CD4-positive, alpha-beta T cell treated with Interleukin-4 for 1 hour (primary cell): ENCODE data around the gene CD9.
A peak's percentile ranks its signal among the peaks of the same experiment; 100 is the strongest.
"Not testable (repeated sequence)": the region's sequence is repeated elsewhere in the genome, so short reads cannot be mapped to it uniquely, and the experiment has no call there.

ENCODE experiments used
- DNase-seq, 2 donors: peaks; one replicate each; pipeline ENCODE4 v3.0.0-alpha.2; 2020 to 2022

CD9 gene

GRCh38 chr12:6200256-6201212 lies at the start of gene CD9:
TSS of gene CD9 (plus strand) at chr12:6200400. CDS start at chr12:6200500, 100 bp downstream.
- peak; percentile 13 to 42 for DNase-seq

GRCh38 chr12:6154730-6155459 lies 45.3 kb upstream of the CD9 start:
- no peak for DNase-seq

- DNase-seq, result no peak
Measured at GRCh38 chr12:6157482-6157881, 42.7 kb upstream of the CD9 start.

DNA sequence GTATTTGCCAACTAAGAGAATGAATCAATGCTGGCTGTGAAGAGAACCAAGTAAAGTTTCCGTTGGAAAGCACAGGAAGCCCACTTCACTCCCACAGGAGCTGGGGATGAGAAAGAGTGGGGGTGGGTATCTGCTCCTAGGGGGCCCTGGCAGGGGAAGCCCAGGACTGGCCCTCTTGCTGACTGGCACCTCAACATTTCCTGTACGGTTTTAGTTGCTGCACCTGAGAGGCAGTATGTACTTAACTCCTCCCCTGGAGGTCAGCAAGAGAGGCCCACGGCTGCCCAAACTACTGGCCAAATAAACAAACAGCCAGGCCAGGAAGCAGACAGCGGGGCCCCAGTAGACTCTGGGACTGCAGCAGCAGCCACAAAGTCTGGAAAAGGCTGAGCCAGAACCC lies 41.9 kb upstream of the CD9 start:
- DNase-seq, result no peak

DNA sequence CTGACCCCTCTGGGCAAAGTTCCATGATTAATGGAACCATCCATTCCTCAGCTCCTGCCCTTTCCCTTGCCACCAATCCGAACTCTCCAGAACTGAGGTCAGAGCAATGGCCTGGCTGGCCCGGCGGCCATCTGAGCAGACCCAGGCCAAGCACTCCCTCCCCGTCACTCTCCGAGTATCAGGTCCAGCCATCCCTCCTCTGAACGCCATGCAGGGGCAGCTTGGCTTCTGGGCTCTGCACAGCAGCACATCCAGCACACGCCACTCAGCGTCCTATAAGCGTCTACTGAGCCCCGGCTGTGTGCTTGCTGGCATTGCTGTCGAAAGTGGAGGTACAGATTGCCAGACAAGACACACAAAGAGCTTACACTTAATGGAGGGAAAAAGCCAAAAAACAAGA lies 41.5 kb upstream of the CD9 start:
- no peak for DNase-seq

GRCh38 chr12:6159166-6160011 lies 40.8 kb upstream of the CD9 start:
- DNase-seq, result not testable (repeated sequence)

DNA sequence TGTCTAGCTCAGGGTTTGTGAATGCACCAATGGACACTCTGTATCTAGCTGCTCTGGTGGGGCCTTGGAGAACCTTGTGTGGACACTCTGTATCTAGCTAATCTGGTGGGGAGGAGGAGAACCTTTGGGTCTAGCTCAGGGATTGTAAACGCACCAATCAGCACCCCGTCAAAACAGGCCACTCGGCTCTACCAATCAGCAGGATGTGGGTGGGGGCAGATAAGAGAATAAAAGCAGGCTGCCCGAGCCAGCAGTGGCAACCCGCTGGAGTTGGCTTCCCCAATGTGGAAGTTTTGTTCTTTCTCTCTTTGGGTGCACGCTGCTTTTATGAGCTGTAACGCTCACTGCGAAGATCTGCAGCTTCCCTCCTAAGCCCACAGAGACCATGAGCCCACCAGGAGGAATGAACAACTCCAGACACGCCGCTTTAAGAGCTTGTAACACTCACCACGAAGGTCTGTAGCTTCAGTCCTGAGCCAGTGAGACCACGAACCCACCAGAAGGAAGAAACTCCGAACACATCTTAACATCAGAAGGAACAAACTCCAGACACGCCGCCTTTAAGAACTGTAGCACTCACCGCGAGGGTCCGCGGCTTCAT lies 40.1 kb upstream of the CD9 start:
- DNase-seq, result not testable (repeated sequence)

DNA sequence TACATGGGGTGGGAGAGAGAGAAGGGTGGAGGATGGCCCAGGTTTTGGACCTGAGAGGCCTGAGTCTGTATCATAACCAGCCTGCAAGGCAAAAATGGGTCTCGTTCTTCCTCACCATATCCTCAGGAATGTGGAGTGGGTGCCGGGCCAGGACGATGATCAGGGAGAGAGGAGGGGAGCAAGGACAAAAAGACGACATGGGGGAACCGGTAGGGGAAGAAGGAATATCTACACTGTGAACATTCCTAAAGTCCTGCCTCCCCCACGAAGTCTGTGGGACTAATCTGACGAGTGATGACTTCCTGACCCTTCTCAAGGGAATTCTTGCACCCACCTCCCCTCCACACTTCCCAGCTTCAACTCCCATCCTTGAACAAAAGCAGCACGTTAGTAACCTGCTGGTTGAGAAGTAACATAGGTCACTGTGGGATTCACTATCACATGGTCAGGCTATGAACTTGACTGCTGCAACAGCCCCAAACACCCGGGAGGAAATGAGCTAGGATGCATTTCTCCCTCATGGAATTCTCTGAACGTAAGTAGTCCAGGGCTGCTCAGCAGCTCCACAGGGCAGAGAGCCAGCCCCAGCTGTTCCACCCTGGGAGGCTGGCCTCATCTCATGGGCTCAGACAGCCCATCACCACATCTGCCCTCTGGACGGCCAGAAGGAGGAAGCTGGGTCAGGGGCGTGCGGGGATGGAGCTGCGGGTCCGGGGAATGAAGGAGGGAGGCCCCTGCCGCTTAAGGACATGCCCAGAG lies 38.9 kb upstream of the CD9 start:
- DNase-seq, result no peak

- DNase-seq, result no peak
Measured at GRCh38 chr12:6163416-6164060, 36.7 kb upstream of the CD9 start.

- DNase-seq, result no peak
Measured at GRCh38 chr12:6165395-6165794, 34.8 kb upstream of the CD9 start.

- DNase-seq, result no peak
Measured at GRCh38 chr12:6166808-6167207, 33.4 kb upstream of the CD9 start.

DNA sequence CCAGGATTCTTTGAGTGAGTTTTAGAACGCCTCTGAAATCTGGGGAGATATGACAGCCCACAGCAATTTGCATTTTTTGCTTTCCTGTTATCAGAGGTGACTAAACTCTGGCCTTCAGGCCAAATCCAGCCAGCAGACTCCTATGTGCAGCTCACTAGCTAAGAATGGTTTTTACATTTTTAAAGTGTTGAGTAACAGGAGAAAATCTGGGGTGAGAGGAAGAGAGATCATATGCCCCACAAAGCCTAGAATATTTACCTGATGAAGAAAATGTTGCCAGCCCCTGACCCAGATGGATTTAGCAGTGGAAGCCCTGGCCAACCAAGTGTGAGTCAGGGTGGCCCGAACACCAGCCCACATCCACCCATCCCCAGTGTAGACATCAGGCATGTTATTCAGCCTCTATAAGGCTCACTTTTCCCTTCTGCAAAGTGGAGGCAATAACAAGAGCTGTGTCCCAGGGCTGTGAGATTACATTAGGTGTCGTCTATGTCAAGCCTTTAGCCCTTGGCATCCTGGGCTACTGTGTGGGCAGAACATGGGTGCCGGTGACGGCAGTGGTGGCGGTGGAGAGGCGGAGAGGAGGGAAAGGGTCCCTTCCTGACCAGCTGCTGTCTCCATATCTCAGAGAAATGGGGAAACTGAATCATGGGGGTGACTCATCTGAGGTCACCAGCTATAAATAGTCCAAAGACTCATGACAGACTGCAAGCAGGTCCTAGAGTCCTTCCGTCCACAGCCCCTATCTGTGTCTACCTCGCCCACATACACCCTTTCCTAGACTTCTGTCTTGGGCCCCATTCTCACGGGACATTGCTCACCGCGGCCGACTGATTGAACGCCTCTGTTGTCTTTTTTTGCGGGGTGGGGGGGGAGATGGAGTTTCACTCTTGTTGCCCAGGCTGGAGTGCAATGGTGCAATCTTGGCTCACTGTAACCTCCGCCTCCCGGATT lies 32.6 kb upstream of the CD9 start:
- peak; percentile 23 to 78 for DNase-seq

DNA sequence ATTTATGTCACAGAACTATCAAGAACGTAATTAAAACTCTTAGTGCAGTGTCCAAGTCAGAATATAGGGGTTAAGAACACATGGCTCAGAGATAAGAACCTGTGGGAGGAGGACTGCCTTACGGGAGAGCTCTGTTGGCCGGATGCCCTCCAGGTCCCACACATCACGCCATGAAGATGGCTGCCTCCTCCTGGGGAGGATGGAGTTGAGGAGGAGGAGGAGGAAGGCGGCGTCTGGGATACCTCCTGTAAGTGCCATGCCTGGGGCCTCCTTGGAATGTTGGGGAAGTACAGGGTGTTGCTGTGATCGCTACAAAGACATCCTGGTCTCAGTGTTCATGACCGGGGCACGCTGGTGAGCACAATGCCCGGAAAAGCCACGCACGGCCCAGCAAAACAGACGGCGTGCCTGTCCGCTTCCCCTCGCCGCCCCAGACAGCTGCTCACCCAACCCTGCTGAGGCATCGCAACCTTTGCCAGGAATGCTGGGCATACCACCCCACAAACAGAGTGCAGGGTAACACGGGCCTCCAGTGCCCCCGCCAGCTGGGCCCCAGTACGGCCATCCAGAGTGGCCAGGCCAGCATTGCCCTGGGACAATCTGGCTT lies 28.7 kb upstream of the CD9 start:
- no peak for DNase-seq

DNA sequence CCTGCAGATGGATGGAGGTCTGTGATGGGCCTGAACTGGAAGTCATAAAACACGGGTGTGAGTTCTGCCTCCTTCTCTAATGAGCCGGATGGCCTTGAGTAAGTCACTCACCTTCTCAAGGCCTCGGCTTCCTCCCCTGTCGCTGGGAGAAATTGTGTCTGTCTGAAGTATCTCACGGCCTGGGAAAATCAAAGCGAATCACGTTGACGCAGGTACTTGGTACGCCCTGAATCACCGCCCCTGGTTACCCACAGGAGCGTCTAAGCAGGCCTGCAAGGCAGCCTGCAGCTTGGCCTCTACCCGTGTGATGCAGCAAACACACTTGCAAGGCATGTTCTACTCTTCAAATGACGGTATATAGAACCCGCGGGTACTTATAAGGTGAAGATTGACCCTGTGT lies 28.1 kb upstream of the CD9 start:
- no peak for DNase-seq

DNA sequence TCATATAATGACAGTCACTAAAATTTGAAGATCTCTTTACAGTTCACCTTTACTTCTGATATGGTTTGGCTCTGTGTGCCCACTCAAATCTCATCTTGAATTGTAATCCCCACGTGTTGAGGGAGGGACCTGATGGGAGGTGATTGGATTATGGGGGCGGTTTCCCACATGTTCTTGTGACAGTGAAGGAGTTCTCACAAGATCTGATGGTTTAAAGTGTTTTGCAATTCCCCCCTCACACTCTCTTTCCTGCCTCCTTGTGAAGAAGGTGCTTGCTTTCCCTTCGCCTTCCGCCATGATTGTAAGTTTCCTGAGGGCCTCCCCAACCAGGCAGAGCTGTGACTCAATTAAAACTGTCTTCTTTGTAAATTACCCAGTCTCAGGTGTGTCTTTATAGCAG lies 27.3 kb upstream of the CD9 start:
- DNase-seq, result no peak

- no peak for DNase-seq
Measured at GRCh38 chr12:6177642-6178358, 22.4 kb upstream of the CD9 start.

- DNase-seq, result no peak
Measured at GRCh38 chr12:6178981-6179761, 21.0 kb upstream of the CD9 start.
